ENCODE data around the gene ADAM12.
"Not testable (repeated sequence)": the region's sequence is repeated elsewhere in the genome, so short reads cannot be mapped to it uniquely, and the experiment has no call there.

Gene ADAM12

GRCh38 chr10:126350216-126350992 is 37.9 kb downstream of the ADAM12 start:
- Histone ChIP-seq H3K4me1 (ENCODE audit: low read length) (no peaks in the 10 kb centered on the region), H3K79me2 (ENCODE audit: low read length) (no peaks in the 10 kb centered on the region), H4K20me1 (ENCODE audit: insufficient read depth, low read length) (no peaks in the 10 kb centered on the region), H3K4me2 (ENCODE audit: low read depth, low read length) (no peak overlapping the region), H3K4me3 (ENCODE audit: low read length) (no peak overlapping the region), H3K9me3 (replicated peaks; ENCODE audit: insufficient read depth, low read length) (no peaks in the 10 kb centered on the region), H3K27me3 (replicated peaks; ENCODE audit: insufficient read depth, low read length) (no peaks in the 10 kb centered on the region), H2AFZ (ENCODE audit: low read length) (no peak overlapping the region), H3K9ac (ENCODE audit: low read length) (no peak overlapping the region), H3K9me2 (replicated peaks; ENCODE audit: insufficient read depth, low read length) (no peaks in the 10 kb centered on the region), H3K36me3 (replicated peaks; ENCODE audit: insufficient read depth, low read length) (no peaks in the 10 kb centered on the region), H3K27ac (ENCODE audit: low read length) (no peak overlapping the region), H3F3A (ENCODE audit: insufficient read depth, low read length) (no peaks in the 10 kb centered on the region)
- TF ChIP-seq CTCF (IDR thresholded peaks at IDR 0.05; ENCODE audit: low read length) (no peak), EZH2phosphoT487 (IDR thresholded peaks at IDR 0.05; ENCODE audit: low read length) (no peak), EZH2 (optimal IDR thresholded peaks at IDR 0.05; ENCODE audit: low read depth, low read length) (no peak)
- DNase-seq: no peak

- Histone ChIP-seq H3K9ac (ENCODE audit: low read length) (no peak overlapping the region), H3K27ac (ENCODE audit: low read length) (no peak overlapping the region), H3K4me2 (ENCODE audit: low read depth, low read length) (no peak overlapping the region), H3K79me2 (ENCODE audit: low read length) (no peaks in the 10 kb centered on the region), H3F3A (ENCODE audit: insufficient read depth, low read length) (no peaks in the 10 kb centered on the region), H3K27me3 (replicated peaks; ENCODE audit: insufficient read depth, low read length) (no peaks in the 10 kb centered on the region), H3K4me3 (ENCODE audit: low read length) (no peak overlapping the region), H3K9me2 (replicated peaks; ENCODE audit: insufficient read depth, low read length) (no peaks in the 10 kb centered on the region), H4K20me1 (ENCODE audit: insufficient read depth, low read length) (no peaks in the 10 kb centered on the region), H3K9me3 (replicated peaks; ENCODE audit: insufficient read depth, low read length) (no peaks in the 10 kb centered on the region), H3K36me3 (replicated peaks; ENCODE audit: insufficient read depth, low read length) (no peaks in the 10 kb centered on the region), H2AFZ (ENCODE audit: low read length) (no peak overlapping the region), H3K4me1 (ENCODE audit: low read length) (no peaks in the 10 kb centered on the region)
- no peak for TF ChIP-seq EZH2 (optimal IDR thresholded peaks at IDR 0.05; ENCODE audit: low read depth, low read length)
- no peak for TF ChIP-seq EZH2phosphoT487 (IDR thresholded peaks at IDR 0.05; ENCODE audit: low read length)
- TF ChIP-seq CTCF (IDR thresholded peaks at IDR 0.05; ENCODE audit: low read length): no peak
- no peak for DNase-seq
These were observed 38.6 kb downstream of the ADAM12 start for GRCh38 chr10:126349676-126350075.

GRCh38 chr10:126349101-126349500 is 39.2 kb downstream of the ADAM12 start:
- Histone ChIP-seq H3K9ac (ENCODE audit: low read length) (no peak overlapping the region), H2AFZ (ENCODE audit: low read length) (no peak overlapping the region), H3K27ac (ENCODE audit: low read length) (no peak overlapping the region), H4K20me1 (ENCODE audit: insufficient read depth, low read length) (no peaks in the 10 kb centered on the region), H3K9me2 (replicated peaks; ENCODE audit: insufficient read depth, low read length) (no peaks in the 10 kb centered on the region), H3K4me1 (ENCODE audit: low read length) (no peaks in the 10 kb centered on the region), H3K36me3 (replicated peaks; ENCODE audit: insufficient read depth, low read length) (no peaks in the 10 kb centered on the region), H3K4me3 (ENCODE audit: low read length) (no peak overlapping the region), H3K79me2 (ENCODE audit: low read length) (no peaks in the 10 kb centered on the region), H3K4me2 (ENCODE audit: low read depth, low read length) (no peak overlapping the region), H3F3A (ENCODE audit: insufficient read depth, low read length) (no peaks in the 10 kb centered on the region), H3K27me3 (replicated peaks; ENCODE audit: insufficient read depth, low read length) (no peaks in the 10 kb centered on the region), H3K9me3 (replicated peaks; ENCODE audit: insufficient read depth, low read length) (no peaks in the 10 kb centered on the region)
- TF ChIP-seq EZH2phosphoT487 (IDR thresholded peaks at IDR 0.05; ENCODE audit: low read length) (no peak), CTCF (IDR thresholded peaks at IDR 0.05; ENCODE audit: low read length) (no peak), EZH2 (optimal IDR thresholded peaks at IDR 0.05; ENCODE audit: low read depth, low read length) (no peak)
- DNase-seq: no peak

- not testable (repeated sequence) for H3K9me2 ChIP-seq (replicated peaks; ENCODE audit: insufficient read depth, low read length); H3K4me3 ChIP-seq (ENCODE audit: low read length); DNase-seq; H3K79me2 ChIP-seq (ENCODE audit: low read length); H3K27ac ChIP-seq (ENCODE audit: low read length); H3K9me3 ChIP-seq (replicated peaks; ENCODE audit: insufficient read depth, low read length); H2AFZ ChIP-seq (ENCODE audit: low read length); H3K36me3 ChIP-seq (replicated peaks; ENCODE audit: insufficient read depth, low read length); H3K27me3 ChIP-seq (replicated peaks; ENCODE audit: insufficient read depth, low read length); H3K9ac ChIP-seq (ENCODE audit: low read length); H3K4me1 ChIP-seq (ENCODE audit: low read length); H4K20me1 ChIP-seq (ENCODE audit: insufficient read depth, low read length); H3F3A ChIP-seq (ENCODE audit: insufficient read depth, low read length); H3K4me2 ChIP-seq (ENCODE audit: low read depth, low read length)
These were observed 44.8 kb downstream of the ADAM12 start for GRCh38 chr10:126343496-126343895.
